Renal pelvis (tissue), 4 donors: ENCODE data around the gene ZBTB20. TPM values are rescaled to one million over a fixed set of nuclear protein-coding genes. Genes with fewer than 3 reads are reported as not detected.
A peak's percentile ranks its signal among the peaks of the same experiment; 100 is the strongest.

Source experiments
- DNase-seq: peaks from one replicate; pipeline ENCODE4 v3.0.0-alpha.2; 2013
- polyA plus RNA-seq, 3 donors: library from polyadenylated mRNA; unstranded; fragments of 120-200 nt; gene quantifications; one replicate each; pipeline ENCODE4 v1.2.1, GENCODE V29; 2013; ENCODE audit not compliant: insufficient read length in 3 of 3

ZBTB20 gene
- polyA plus RNA-seq, 3 donors = 4.4 to 6.3 (median 5.9) TPM

GRCh38 chr3:114873591-114873990 lies 273.5 kb downstream of the ZBTB20 start:
- DNase-seq = no peak

DNA sequence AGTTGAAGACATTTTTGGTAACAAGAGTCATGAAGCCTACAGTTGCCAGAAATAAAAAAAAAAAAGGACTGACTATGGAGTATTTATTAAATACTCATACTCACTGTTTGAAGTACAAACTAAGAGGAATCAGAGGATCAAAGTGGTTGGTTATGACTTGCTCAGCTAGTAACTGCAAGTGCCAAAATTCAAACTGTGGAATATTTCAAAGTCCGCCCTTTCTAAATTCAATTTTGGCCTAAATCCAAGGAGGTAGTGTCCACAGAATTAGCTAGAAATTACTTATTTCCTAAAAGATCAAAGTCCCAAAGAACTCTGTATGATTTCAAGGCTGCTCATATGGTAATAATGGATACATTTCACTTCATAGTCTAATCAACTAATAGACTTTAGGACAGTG lies 274.5 kb downstream of the ZBTB20 start:
- DNase-seq = no peak

DNA sequence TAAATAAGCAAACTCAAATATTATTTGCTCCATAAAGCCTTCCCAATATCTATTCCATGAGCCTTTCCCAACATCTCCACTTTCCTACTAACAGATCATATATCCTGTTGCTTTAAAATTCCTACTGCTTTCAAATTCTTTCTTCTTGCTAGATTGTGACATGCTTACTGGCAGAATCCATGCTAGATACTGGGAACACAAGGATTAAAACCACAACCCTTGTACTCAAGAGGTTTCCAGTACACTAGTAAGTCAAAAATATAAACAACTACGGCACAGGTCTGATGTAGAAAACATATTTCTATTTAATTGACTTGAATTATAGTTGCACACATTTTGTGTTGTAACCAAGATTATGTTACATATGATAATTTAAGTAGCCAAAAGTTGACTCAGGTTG lies 275.0 kb downstream of the ZBTB20 start:
- DNase-seq = no peak

- DNase-seq = no peak
Measured at GRCh38 chr3:114867835-114868503, 279.1 kb downstream of the ZBTB20 start.

- DNase-seq = no peak
Measured at GRCh38 chr3:114867359-114867758, 279.7 kb downstream of the ZBTB20 start.

- DNase-seq = no peak
Measured at GRCh38 chr3:114866430-114866829, 280.7 kb downstream of the ZBTB20 start.

DNA sequence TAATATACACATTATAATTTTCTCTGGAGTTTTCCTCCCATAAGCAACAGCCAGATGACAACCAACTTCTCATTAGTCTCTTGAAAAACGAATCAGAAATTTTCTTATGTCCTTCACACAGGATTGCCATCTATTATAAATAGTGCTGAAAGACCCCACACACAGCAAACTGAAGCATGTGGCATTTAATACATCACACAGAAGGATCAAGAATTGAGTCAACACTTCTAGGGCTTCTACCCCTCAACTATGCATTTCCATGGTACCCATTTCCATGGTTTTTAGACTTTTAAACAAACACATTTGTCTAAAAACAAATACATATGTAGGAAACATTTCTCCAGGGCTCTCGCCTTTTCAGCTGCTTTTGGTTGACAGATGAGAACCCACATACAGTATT lies 282.1 kb downstream of the ZBTB20 start:
- no peak for DNase-seq

GRCh38 chr3:114863848-114864247 lies 283.2 kb downstream of the ZBTB20 start:
- DNase-seq = no peak

DNA sequence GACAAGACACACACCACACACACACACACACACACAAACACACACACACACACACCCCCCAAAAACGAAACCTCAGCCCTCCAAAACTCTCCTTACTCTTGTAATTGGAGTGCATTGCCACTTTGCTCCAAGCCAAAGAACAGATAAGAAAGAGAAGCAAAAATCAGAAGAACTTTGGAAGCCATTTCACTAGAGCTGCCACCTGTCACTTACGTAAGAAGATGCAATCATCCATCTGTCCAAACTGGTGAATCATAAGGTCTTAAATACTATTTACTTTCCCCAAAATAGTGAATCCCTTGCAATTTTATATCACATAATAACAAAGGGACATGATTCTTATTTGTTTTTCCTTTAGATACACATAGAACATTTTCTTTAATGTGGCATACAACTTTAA lies 285.4 kb downstream of the ZBTB20 start:
- no peak for DNase-seq

GRCh38 chr3:114860531-114860930 lies 286.6 kb downstream of the ZBTB20 start:
- no peak for DNase-seq

DNA sequence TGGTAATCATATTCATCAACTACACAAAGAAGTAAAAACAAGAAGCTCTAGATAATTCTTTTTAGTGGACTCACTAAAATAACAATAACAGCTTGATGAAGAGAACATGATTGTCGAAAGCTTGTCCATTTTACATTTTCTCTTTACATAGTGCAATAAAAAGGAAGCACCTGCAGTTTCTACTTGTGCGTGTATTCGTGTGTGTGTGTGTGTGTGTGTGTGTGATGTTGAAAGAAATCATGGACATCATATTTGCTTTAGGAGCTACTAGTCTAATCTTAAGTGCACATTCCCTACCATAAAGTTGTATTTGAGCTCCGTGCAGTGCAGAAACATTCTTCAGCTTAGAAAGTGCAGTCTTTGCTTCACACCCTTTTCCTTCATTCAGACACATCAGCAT lies 288.8 kb downstream of the ZBTB20 start:
- DNase-seq = no peak

DNA sequence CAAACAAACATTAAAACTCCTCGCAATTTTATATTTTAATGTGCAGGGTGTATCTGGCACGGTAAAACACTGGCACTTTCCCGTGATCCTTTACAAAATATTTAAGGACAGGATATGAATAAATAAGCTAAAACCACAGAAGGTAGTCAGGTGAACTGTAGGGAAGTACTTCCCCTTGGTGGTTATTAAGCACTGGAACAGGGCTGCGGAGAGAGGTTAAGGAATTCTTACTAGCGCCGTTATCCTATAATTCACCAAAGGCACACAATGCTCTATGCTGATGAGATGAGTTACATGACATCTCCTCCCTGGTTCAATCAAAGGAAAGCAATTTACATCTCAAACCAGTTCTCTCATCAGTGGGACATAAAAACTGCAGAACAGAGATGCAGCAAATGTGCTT lies 289.8 kb downstream of the ZBTB20 start:
- DNase-seq = no peak

GRCh38 chr3:114856835-114857234 lies 290.3 kb downstream of the ZBTB20 start:
- DNase-seq = no peak

DNA sequence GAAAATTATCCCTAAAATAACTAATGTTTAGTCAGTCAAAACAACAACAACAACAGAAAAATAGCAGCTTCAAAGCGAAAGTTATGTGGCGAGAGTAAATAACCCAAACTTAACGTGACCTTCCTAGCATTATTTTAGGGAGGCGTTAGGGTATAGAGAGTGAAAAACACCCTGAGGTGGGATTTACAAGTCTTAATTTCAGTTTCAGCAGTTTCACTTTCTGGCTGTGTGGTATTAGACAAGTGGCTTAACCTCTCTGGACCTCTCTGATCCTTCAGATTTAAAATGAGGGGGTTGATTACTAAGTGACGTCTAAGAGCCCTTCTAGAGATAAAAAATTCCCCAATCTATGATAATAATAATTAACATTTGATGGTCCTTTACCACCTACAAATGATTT lies 291.2 kb downstream of the ZBTB20 start:
- no peak for DNase-seq

DNA sequence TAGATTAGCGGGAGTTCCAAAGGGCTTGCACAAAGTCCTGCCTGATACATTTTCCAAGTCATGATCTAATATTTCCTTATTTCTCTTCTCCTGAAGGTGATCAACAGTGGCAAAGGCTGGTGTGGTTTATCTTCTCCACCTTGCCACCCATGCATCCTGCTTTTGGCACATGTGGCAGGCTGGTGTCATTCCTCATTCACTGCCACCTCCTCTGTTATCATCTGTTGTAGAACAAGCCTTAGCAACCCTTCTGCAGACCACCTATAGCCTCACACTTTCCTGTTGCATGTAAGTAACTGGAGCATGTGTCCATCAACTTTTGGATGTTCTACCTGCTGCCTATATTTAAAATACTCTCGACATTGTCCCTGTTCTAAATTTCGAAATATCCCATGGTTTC lies 294.1 kb downstream of the ZBTB20 start:
- no peak for DNase-seq

DNA sequence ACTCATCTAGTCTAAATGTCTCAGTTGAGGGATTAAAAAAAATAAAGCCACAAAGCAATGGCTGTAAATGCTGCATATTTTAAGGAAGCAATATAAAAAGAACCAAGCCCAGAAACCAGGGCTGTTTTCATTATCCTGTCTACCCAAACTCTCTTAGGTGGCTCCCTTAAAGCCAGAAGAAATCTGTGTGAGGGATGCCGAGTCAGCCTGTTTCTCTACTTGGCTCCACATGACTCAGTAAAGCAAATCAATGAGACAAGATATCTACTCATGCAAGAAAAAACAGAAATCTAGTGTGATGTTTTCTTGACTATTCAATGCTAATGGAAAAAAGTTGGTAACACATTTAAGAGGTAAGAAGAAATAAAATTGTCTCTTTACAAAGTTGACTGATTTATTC lies 296.2 kb downstream of the ZBTB20 start:
- DNase-seq = no peak

GRCh38 chr3:114848643-114849350 lies 298.3 kb downstream of the ZBTB20 start:
- no peak for DNase-seq

GRCh38 chr3:114848082-114848481 lies 299.0 kb downstream of the ZBTB20 start:
- DNase-seq = no peak

DNA sequence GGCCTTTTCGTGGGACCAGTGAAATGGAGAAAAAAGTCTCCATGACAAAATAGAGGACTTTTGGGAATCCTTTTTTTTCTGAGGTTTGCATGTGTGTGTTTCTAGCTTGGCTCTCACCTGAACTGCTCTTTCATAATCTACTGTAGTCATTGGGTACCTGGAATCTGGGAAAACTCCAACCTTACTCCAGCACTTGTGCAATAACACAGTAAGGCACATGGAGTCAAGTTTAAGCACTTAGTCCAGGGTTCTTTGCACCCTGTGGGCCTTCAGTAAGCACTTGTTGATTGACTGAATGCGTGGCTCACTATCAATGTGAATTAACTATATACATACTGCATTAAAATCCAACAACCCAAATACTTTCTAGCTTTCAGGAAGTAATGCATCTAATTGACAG lies 299.5 kb downstream of the ZBTB20 start:
- DNase-seq = no peak

DNA sequence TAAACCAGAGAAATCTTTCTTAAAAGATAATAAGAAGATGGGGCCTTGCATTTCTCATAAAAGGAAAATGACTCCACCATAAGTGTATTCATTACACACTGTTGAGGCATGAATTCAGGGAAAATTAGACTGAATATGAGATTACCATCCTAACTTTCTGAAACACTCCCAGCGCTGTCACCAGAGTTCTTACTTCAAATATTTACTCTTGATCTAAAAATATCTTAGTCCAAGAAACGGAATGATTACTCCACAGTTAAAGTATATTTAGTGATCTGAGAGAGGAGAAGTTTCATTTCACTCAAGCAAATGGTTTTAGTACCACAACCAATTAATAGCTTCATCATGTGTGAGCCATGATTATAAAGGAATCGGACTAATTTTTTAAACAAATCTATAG lies 300.3 kb downstream of the ZBTB20 start:
- no peak for DNase-seq

GRCh38 chr3:114846252-114846651 lies 300.8 kb downstream of the ZBTB20 start:
- no peak for DNase-seq

DNA sequence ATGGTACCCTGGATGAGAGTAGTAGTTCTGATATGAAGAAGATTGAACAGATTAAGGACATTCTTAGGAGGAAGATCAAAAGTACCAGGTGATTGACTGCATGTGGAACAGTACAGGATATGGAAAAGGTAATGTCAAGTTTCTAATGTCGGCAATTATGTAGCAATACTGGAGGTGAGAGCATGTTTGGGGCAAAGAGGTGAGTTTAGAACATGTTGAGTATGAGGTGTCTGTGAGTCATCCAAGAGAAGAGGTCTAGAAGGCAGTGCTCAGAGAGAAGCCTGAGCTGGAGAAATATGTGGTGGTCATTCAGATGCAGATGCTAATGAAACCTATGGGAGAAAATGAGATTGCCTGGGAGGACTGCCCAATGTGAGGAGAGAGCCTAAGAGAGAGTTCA lies 305.6 kb downstream of the ZBTB20 start:
- no peak for DNase-seq

DNA sequence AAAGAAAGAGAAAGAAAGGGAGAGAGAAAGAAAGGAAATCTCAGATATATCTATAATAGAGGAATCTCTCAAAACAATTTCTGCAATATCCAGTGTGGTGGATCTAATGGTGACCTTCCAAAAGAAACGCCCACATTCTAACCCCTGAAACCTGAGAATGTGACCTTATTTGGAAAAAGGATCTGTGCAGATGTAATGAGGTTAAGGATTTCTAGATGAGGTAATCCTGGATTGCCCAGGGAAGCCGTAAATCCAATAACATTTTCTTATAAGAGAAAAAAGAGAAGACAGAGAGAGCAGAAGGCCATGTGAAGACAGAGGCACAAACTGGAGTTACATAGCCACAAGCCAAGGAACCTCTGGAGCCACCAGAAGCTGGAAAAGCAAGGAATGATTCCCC lies 307.6 kb downstream of the ZBTB20 start:
- peak; percentile 16 for DNase-seq

GRCh38 chr3:114838025-114838424 lies 309.1 kb downstream of the ZBTB20 start:
- DNase-seq = no peak
